ENCODE data around the gene PRDX1.

PRDX1 gene

GRCh38 chr1:45521413-45522323 is at the start of gene PRDX1:
Gene PRDX1, minus strand, starts transcription at chr1:45521884. Its CDS starts 2,841 bp downstream, at chr1:45519043.
- DNase-seq: peak; percentile 97

DNA sequence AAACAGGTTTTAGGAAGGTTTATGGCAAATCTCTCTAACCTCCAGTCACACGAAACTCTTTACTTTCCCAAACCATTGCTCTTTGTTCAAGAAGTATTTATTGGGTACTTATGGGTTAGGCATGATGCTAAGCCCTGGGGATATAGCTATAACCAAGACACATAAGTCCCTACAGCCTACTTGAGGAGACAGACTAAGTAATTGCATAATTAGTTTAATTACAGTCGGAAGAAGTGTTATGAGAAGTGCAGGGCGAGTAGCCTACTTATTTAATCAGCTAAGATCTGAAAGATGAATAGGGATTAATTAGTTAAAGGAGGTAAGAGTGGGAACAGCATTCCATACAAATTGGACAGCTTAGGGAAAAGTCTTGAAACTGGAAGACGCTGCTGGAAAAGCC is 48.9 kb upstream of the PRDX1 start:
- DNase-seq: no peak

- peak; percentile 80 for DNase-seq
Measured at GRCh38 chr1:45569962-45570581, 48.4 kb upstream of the PRDX1 start.

DNA sequence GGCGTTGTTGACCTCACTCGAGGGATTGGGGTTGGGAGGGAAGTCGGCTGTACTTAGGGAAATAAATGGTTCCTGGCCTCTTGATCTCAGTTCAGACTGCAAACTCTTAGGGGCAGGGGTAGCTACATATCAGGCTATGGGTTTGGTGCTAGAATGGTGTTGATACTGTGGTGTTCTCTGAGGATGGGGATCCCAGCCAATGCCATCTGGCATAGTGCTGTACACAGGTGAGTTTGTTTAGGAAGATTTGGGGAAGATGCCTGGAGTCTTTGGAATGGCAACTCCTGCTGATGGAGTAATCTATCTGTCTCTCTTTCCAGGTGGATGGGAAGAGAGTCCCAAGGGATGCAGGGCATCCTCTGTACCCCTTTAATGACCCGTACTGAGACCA is 47.9 kb upstream of the PRDX1 start:
- DNase-seq: no peak

DNA sequence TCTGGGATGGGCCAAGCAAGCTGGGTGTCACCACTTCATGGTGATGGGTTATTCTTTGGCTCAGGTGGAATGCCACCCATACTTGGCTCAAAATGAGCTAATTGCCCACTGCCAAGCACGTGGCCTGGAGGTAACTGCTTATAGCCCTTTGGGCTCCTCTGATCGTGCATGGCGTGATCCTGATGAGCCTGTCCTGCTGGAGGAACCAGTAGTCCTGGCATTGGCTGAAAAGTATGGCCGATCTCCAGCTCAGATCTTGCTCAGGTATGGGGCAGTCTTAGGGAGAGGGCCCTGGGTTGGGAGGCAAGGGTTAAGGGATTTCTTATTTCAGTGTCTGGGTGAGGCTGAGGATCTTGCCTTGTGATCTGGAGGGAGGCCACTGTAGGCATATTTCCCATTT is 46.7 kb upstream of the PRDX1 start:
- DNase-seq: no peak

DNA sequence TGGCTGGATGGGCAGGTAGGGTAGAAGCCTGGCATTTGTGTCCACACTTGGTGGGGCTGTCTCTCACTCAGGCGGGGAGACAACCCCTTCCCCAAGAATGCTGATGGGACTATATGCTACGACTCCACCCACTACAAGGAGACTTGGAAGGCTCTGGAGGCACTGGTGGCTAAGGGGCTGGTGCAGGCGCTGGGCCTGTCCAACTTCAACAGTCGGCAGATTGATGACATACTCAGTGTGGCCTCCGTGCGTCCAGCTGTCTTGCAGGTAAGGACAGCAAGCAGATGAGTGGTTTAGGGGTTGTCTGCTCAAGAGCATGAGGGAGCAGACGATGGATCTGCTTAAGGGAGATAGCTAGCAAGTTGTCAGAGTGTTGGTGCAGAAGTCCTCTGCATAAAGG is 46.2 kb upstream of the PRDX1 start:
- DNase-seq: no peak

- DNase-seq: no peak
Measured at GRCh38 chr1:45566722-45567121, 45.0 kb upstream of the PRDX1 start.

- no peak for DNase-seq
Measured at GRCh38 chr1:45563843-45564242, 42.2 kb upstream of the PRDX1 start.

- no peak for DNase-seq
Measured at GRCh38 chr1:45557422-45557944, 35.8 kb upstream of the PRDX1 start.

DNA sequence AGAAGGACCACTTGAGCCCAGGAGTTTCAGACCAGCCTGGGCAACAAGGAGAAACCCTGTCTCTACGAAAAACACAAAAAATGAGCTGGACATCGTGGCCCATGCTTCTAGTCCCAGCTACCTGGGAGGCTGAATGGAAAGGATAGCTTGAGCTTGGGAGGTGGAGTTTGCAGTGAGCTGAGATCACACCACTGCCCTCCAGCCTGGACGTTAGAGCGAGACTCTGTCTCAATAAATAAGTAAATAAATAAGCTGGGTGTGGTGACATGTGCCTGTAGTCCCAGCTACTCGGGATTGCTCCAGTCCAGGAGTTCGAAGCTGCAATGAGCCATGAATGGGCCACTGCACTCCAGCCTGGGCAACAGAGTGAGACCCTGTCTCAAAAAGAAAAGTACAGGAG is 32.5 kb upstream of the PRDX1 start:
- no peak for DNase-seq

GRCh38 chr1:45552331-45552730 is 30.6 kb upstream of the PRDX1 start:
- no peak for DNase-seq

DNA sequence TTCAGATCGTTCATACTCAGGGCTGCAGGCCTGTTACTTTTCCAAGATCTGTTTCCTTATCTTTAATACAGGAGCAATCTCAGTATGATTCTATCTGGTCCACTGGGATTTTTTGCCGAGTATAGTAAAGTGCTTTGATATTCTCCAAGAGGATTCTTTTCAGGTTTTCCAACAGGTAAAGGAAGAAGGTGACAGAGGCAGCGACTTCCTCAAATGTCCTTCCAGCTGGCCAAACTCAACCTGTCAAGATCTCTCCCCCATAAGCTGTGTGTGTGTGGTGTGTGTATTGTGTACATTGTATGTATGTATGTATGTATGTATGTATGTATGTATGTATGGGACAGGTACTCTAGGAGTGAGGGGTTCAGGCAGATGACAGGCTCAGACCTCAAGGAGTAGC is 30.0 kb upstream of the PRDX1 start:
- no peak for DNase-seq

DNA sequence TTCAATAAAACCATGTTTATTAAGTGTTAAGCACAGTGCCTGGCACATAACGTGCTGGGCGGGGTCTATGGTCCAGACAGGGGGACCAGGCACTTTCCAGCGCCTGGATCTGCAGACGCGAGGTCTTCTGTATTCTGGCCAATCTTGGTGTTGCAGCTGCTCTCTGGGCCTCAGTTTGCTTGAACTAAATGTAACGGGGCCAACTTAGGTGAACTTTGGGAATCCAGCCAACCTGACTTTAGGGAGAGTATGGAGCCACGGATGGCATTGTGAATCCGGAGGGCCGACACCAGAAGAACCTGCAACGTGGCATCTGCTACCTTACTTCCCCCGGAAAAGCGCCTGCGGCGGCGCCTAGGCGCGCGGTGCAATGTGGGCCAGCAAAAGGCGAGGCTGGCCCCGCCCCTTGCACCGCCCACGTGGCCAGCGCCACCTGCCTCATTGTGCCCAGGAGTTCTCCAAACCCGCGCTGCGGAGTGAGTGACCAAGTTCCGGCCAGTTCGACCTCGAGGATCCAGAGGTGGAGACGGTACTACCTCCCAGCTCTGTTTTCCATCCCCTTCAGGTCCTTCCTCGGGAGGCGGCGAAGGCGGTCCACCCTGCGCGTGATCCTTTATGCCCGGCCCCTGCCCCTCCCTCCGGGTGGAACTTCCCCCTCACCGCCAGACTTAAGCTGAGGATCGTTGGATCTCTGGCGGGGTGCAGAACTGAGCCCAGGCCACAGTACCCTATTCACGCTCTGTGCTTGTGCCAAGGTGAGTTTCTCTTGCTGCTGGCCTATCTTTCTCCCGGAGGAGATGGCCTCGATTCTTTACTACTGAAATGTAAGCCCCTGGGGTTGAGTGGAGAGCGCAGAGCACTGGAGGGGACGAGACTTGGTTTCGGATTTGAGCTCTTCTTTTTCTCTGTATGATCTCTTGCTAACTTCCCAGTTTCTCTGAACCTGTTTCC is 29.0 kb upstream of the PRDX1 start, which contains the start of gene AKR1A1:
Gene AKR1A1 (plus strand): TSS at position 426 of the 951 bp plus-strand sequence. CDS start 10,969 bp downstream, outside the sequence.
- DNase-seq: peak; percentile 86

- DNase-seq: no peak
Measured at GRCh38 chr1:45545553-45546310, 24.0 kb upstream of the PRDX1 start.

DNA sequence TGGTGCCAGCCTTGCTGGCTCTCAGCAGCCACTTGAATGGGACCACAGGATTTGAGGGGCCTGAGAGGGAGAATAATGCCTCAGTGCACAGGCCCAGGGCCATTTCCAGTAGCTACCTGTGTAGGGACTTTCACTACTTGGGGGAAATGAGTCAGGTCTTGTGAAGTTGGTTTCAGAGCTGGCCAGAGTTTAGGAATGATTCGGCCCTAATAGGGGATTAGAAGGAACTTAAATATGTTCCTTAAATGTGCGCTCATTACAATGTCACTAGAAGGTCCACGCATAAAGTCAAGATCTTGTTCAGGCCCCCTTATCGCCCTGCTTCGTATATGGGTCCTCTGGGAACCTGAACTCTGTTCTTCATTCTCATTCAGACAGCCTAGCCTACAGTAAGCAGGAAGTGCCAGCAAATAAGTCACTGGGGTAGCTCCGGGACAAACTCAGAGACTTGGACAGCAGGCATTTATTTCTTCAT is 23.4 kb upstream of the PRDX1 start:
- no peak for DNase-seq

DNA sequence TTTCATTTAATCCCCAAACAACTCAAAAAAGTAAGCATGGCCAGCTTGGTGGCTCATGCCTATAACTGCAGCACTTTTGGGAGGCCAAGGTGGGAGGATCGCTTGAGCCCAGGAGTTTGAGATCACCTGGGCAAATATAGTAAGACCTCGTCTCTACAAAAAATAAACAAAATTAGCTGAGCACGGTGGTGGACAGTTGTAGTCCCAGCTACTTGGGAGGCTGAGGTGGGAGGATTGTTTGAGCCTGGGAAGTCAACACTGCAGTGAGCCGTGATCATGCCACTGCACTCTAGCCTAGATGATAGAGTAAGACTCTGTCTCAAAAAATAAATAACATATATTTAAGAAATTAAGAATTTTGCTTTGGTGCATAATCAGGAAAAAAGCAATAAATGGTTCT is 22.8 kb upstream of the PRDX1 start:
- no peak for DNase-seq

GRCh38 chr1:45543581-45544417 is 22.1 kb upstream of the PRDX1 start:
- DNase-seq: peak; percentile 81

GRCh38 chr1:45542591-45542990 is 20.9 kb upstream of the PRDX1 start:
- DNase-seq: no peak

GRCh38 chr1:45541193-45541592 is 19.5 kb upstream of the PRDX1 start:
- no peak for DNase-seq

GRCh38 chr1:45536886-45537285 is 15.2 kb upstream of the PRDX1 start:
- no peak for DNase-seq

Measured in CD4-positive, alpha-beta T cell treated with Interleukin-10 for 1 hour (primary cell).